ENCODE results near the gene HHATL.

HHATL gene

GRCh38 chr3:42696356-42697288 is 6.0 kb downstream of the HHATL start:
- Histone ChIP-seq H3K9me3 (ENCODE audit: control insufficient read depth, insufficient read depth, low read length) (no peaks in the 10 kb centered on the region), H3K9ac (ENCODE audit: low read depth, low read length) (no peak overlapping the region), H3K36me3 (ENCODE audit: control insufficient read depth, insufficient read depth, low read length) (no peaks in the 10 kb centered on the region), H3K4me1 (ENCODE audit: control insufficient read depth, insufficient read depth, low read length) (peaks cover 3% of the 10 kb centered on the region; the same call in 1 of the 2 replicates), H3K27ac (ENCODE audit: low read depth, low read length) (no peak overlapping the region), H3K4me3 (ENCODE audit: low read depth, low read length) (no peak overlapping the region), H3K27me3 (ENCODE audit: control insufficient read depth, insufficient read depth, low read length) (no peaks in the 10 kb centered on the region)

GRCh38 chr3:42694366-42694765 is 8.2 kb downstream of the HHATL start:
- no peak overlapping the region for H3K9ac ChIP-seq (ENCODE audit: low read depth, low read length)
- no peak overlapping the region for H3K4me3 ChIP-seq (ENCODE audit: low read depth, low read length)
- H3K36me3 ChIP-seq (ENCODE audit: control insufficient read depth, insufficient read depth, low read length): no peaks in the 10 kb centered on the region
- H3K4me1 ChIP-seq (ENCODE audit: control insufficient read depth, insufficient read depth, low read length): no peaks in the 10 kb centered on the region
- H3K9me3 ChIP-seq (ENCODE audit: control insufficient read depth, insufficient read depth, low read length): no peaks in the 10 kb centered on the region
- H3K27me3 ChIP-seq (ENCODE audit: control insufficient read depth, insufficient read depth, low read length): no peaks in the 10 kb centered on the region
- H3K27ac ChIP-seq (ENCODE audit: low read depth, low read length): no peak overlapping the region

GRCh38 chr3:42693530-42693930 is 9.1 kb downstream of the HHATL start:
- no peaks in the 10 kb centered on the region for H3K27me3 ChIP-seq (ENCODE audit: control insufficient read depth, insufficient read depth, low read length)
- H3K9me3 ChIP-seq (ENCODE audit: control insufficient read depth, insufficient read depth, low read length): no peaks in the 10 kb centered on the region
- H3K9ac ChIP-seq (ENCODE audit: low read depth, low read length): no peak overlapping the region
- no peak overlapping the region for H3K27ac ChIP-seq (ENCODE audit: low read depth, low read length)
- no peaks in the 10 kb centered on the region for H3K4me1 ChIP-seq (ENCODE audit: control insufficient read depth, insufficient read depth, low read length)
- no peaks in the 10 kb centered on the region for H3K36me3 ChIP-seq (ENCODE audit: control insufficient read depth, insufficient read depth, low read length)
- no peak overlapping the region for H3K4me3 ChIP-seq (ENCODE audit: low read depth, low read length)

GRCh38 chr3:42692667-42693529 is 9.7 kb downstream of the HHATL start:
- no peak overlapping the region for H3K27ac ChIP-seq (ENCODE audit: low read depth, low read length)
- no peaks in the 10 kb centered on the region for H3K36me3 ChIP-seq (ENCODE audit: control insufficient read depth, insufficient read depth, low read length)
- no peaks in the 10 kb centered on the region for H3K9me3 ChIP-seq (ENCODE audit: control insufficient read depth, insufficient read depth, low read length)
- no peaks in the 10 kb centered on the region for H3K27me3 ChIP-seq (ENCODE audit: control insufficient read depth, insufficient read depth, low read length)
- H3K4me1 ChIP-seq (ENCODE audit: control insufficient read depth, insufficient read depth, low read length): no peaks in the 10 kb centered on the region
- no peak overlapping the region for H3K4me3 ChIP-seq (ENCODE audit: low read depth, low read length)
- H3K9ac ChIP-seq (ENCODE audit: low read depth, low read length): no peak overlapping the region

- H3K4me1 ChIP-seq (ENCODE audit: control insufficient read depth, insufficient read depth, low read length): no peaks in the 10 kb centered on the region
- H3K36me3 ChIP-seq (ENCODE audit: control insufficient read depth, insufficient read depth, low read length): no peaks in the 10 kb centered on the region
- no peak overlapping the region for H3K9ac ChIP-seq (ENCODE audit: low read depth, low read length)
- no peaks in the 10 kb centered on the region for H3K9me3 ChIP-seq (ENCODE audit: control insufficient read depth, insufficient read depth, low read length)
- no peaks in the 10 kb centered on the region for H3K27me3 ChIP-seq (ENCODE audit: control insufficient read depth, insufficient read depth, low read length)
- H3K4me3 ChIP-seq (ENCODE audit: low read depth, low read length): no peak overlapping the region
- no peak overlapping the region for H3K27ac ChIP-seq (ENCODE audit: low read depth, low read length)
Observed at GRCh38 chr3:42691816-42692666, 10.6 kb downstream of the HHATL start.

- no peaks in the 10 kb centered on the region for H3K27me3 ChIP-seq (ENCODE audit: control insufficient read depth, insufficient read depth, low read length)
- no peaks in the 10 kb centered on the region for H3K36me3 ChIP-seq (ENCODE audit: control insufficient read depth, insufficient read depth, low read length)
- H3K4me1 ChIP-seq (ENCODE audit: control insufficient read depth, insufficient read depth, low read length): no peaks in the 10 kb centered on the region
- no peak overlapping the region for H3K27ac ChIP-seq (ENCODE audit: low read depth, low read length)
- H3K4me3 ChIP-seq (ENCODE audit: low read depth, low read length): no peak overlapping the region
- no peak overlapping the region for H3K9ac ChIP-seq (ENCODE audit: low read depth, low read length)
- H3K9me3 ChIP-seq (ENCODE audit: control insufficient read depth, insufficient read depth, low read length): no peaks in the 10 kb centered on the region
Observed at GRCh38 chr3:42690766-42691680, 11.6 kb downstream of the HHATL start.

- H3K4me3 ChIP-seq (ENCODE audit: low read depth, low read length): no peak overlapping the region
- H3K27me3 ChIP-seq (ENCODE audit: control insufficient read depth, insufficient read depth, low read length): no peaks in the 10 kb centered on the region
- H3K36me3 ChIP-seq (ENCODE audit: control insufficient read depth, insufficient read depth, low read length): no peaks in the 10 kb centered on the region
- H3K4me1 ChIP-seq (ENCODE audit: control insufficient read depth, insufficient read depth, low read length): no peaks in the 10 kb centered on the region
- H3K9me3 ChIP-seq (ENCODE audit: control insufficient read depth, insufficient read depth, low read length): no peaks in the 10 kb centered on the region
- no peak overlapping the region for H3K9ac ChIP-seq (ENCODE audit: low read depth, low read length)
- H3K27ac ChIP-seq (ENCODE audit: low read depth, low read length): no peak overlapping the region
Observed at GRCh38 chr3:42690191-42690590, 12.4 kb downstream of the HHATL start.

GRCh38 chr3:42689421-42690014 is 13.1 kb downstream of the HHATL start:
- no peak overlapping the region for H3K9ac ChIP-seq (ENCODE audit: low read depth, low read length)
- no peaks in the 10 kb centered on the region for H3K27me3 ChIP-seq (ENCODE audit: control insufficient read depth, insufficient read depth, low read length)
- no peak overlapping the region for H3K4me3 ChIP-seq (ENCODE audit: low read depth, low read length)
- H3K4me1 ChIP-seq (ENCODE audit: control insufficient read depth, insufficient read depth, low read length): no peaks in the 10 kb centered on the region
- H3K36me3 ChIP-seq (ENCODE audit: control insufficient read depth, insufficient read depth, low read length): no peaks in the 10 kb centered on the region
- no peaks in the 10 kb centered on the region for H3K9me3 ChIP-seq (ENCODE audit: control insufficient read depth, insufficient read depth, low read length)
- H3K27ac ChIP-seq (ENCODE audit: low read depth, low read length): no peak overlapping the region

- H3K36me3 ChIP-seq (ENCODE audit: control insufficient read depth, insufficient read depth, low read length): no peaks in the 10 kb centered on the region
- H3K4me1 ChIP-seq (ENCODE audit: control insufficient read depth, insufficient read depth, low read length): no peaks in the 10 kb centered on the region
- no peaks in the 10 kb centered on the region for H3K27me3 ChIP-seq (ENCODE audit: control insufficient read depth, insufficient read depth, low read length)
- H3K4me3 ChIP-seq (ENCODE audit: low read depth, low read length): no peak overlapping the region
- H3K9ac ChIP-seq (ENCODE audit: low read depth, low read length): no peak overlapping the region
- H3K27ac ChIP-seq (ENCODE audit: low read depth, low read length): no peak overlapping the region
- H3K9me3 ChIP-seq (ENCODE audit: control insufficient read depth, insufficient read depth, low read length): no peaks in the 10 kb centered on the region
Observed at GRCh38 chr3:42688487-42689420, 13.8 kb downstream of the HHATL start.
